ENCODE measurements around the gene ZNF14. TPM values are rescaled to one million over a fixed set of nuclear protein-coding genes. Genes with fewer than 3 reads are reported as not detected.

ZNF14 gene
- total and polyA plus RNA-seq, 9 of the 15 experiments (the other 6 are each of a cell fraction or from before 2014, with no cell fraction given) = 1.9 to 7.0 (median 4.0) TPM

- no peak for TF ChIP-seq RERE (CRISPR knock-in tag; IDR thresholded peaks at IDR 0.05; ENCODE audit: borderline replicate concordance)
- no peak for TF ChIP-seq ZNF764 (CRISPR knock-in tag; IDR thresholded peaks at IDR 0.05; ENCODE audit: low read depth)
- TF ChIP-seq NR2C2 (CRISPR knock-in tag; IDR thresholded peaks at IDR 0.05) = no peak
- TF ChIP-seq NR2C2 (tag; IDR thresholded peaks at IDR 0.05) = peak; percentile 75
- no peak for TF ChIP-seq NR1H2 (CRISPR knock-in tag; IDR thresholded peaks at IDR 0.05)
- no peak for TF ChIP-seq RBM17 (IDR thresholded peaks at IDR 0.05; ENCODE audit: borderline replicate concordance, low read depth, low read length)
- TF ChIP-seq ZNF398 (CRISPR knock-in tag; IDR thresholded peaks at IDR 0.05) = no peak
- TF ChIP-seq TAF9B (IDR thresholded peaks at IDR 0.05; ENCODE audit: partially characterized antibody) = peak; percentile 40
- 0 out of 2 replicates have a peak, but pooled peaks have one; percentile 55 for TF ChIP-seq PML (IDR thresholded peaks at IDR 0.05; ENCODE audit: low read length)
- no peak for TF ChIP-seq AFF4 (CRISPR knock-in tag; IDR thresholded peaks at IDR 0.05)
- peak; percentile 51 for TF ChIP-seq HMGN3 (IDR thresholded peaks at IDR 0.05; ENCODE audit: borderline replicate concordance, extremely low read depth, insufficient read length, low read depth, low read length)
- 0 out of 2 replicates have a peak, but pooled peaks have one; percentile 20 for TF ChIP-seq LEF1 (IDR thresholded peaks at IDR 0.05)
- no peak for TF ChIP-seq ATF3 (IDR thresholded peaks at IDR 0.05)
- no peak for TF ChIP-seq ATF3 (CRISPR knock-in tag; conservative IDR thresholded peaks at IDR 0.05)
- no peak for TF ChIP-seq HMG20B (CRISPR knock-in tag; IDR thresholded peaks at IDR 0.05)
Measured at GRCh38 chr19:19668230-19669012, 64.5 kb downstream of the ZNF14 start, which contains the start of gene ZNF101 (continued).

All from K562 (cell line).